ENCODE data around the gene EXOC5. TPM values are rescaled to one million over a fixed set of nuclear protein-coding genes. Genes with fewer than 3 reads are reported as not detected.
A peak's percentile ranks its signal among the peaks of the same experiment; 100 is the strongest.

Gene EXOC5
- total RNA-seq, 1 donor from 2014 or later: 252 TPM

- Mint-ChIP-seq H3K9me3 (no peaks in the 10 kb centered on the region), H3K4me3 (no peak overlapping the region), H3K27me3 (ENCODE audit: insufficient read depth, low read depth) (peaks cover 5% of the 10 kb centered on the region), H3K36me3 (no peaks in the 10 kb centered on the region), H3K27ac (no peak overlapping the region), H3K4me1 (peaks cover 11% of the 10 kb centered on the region)
- H3K4me3 ChIP-seq: no peak overlapping the region
- TF ChIP-seq EZH2 (IDR thresholded peaks at IDR 0.05) (no peak), EZH2phosphoT487 (IDR thresholded peaks at IDR 0.05) (no peak), CTCF (IDR thresholded peaks at IDR 0.05) (no peak)
- H3K27me3 ChIP-seq: no peaks in the 10 kb centered on the region
- no peaks in the 10 kb centered on the region for H3K9me3 ChIP-seq (ENCODE audit: low read depth)
- no peaks in the 10 kb centered on the region for H3F3A ChIP-seq (ENCODE audit: low read depth)
- H3K27ac ChIP-seq: no peak overlapping the region
- peaks cover 9% of the 10 kb centered on the region for H3K4me1 ChIP-seq
- no peak overlapping the region for H3K9ac ChIP-seq
- H3K79me2 ChIP-seq (ENCODE audit: low read depth): no peaks in the 10 kb centered on the region
- no peak for DNase-seq (ENCODE audit: low spot score)
- H2AFZ ChIP-seq (replicated peaks): no peak overlapping the region
- H4K20me1 ChIP-seq (ENCODE audit: low read depth): no peaks in the 10 kb centered on the region
- no peaks in the 10 kb centered on the region for H3K36me3 ChIP-seq
- H3K4me2 ChIP-seq: no peak overlapping the region
These were observed 96.8 kb downstream of the EXOC5 start for GRCh38 chr14:57171903-57172302.

GRCh38 chr14:57171363-57171762 lies 97.3 kb downstream of the EXOC5 start:
- H3K36me3 ChIP-seq: no peaks in the 10 kb centered on the region
- Mint-ChIP-seq H3K4me1 (peaks cover 11% of the 10 kb centered on the region), H3K4me3 (no peak overlapping the region), H3K9me3 (no peaks in the 10 kb centered on the region), H3K27ac (no peak overlapping the region), H3K36me3 (no peaks in the 10 kb centered on the region), H3K27me3 (ENCODE audit: insufficient read depth, low read depth) (peaks cover 5% of the 10 kb centered on the region)
- peaks cover 9% of the 10 kb centered on the region for H3K4me1 ChIP-seq
- H3K4me2 ChIP-seq: no peak overlapping the region
- no peaks in the 10 kb centered on the region for H3K79me2 ChIP-seq (ENCODE audit: low read depth)
- no peaks in the 10 kb centered on the region for H3K9me3 ChIP-seq (ENCODE audit: low read depth)
- TF ChIP-seq EZH2 (IDR thresholded peaks at IDR 0.05) (no peak), EZH2phosphoT487 (IDR thresholded peaks at IDR 0.05) (no peak), CTCF (IDR thresholded peaks at IDR 0.05) (no peak)
- H2AFZ ChIP-seq (replicated peaks): no peak overlapping the region
- H3K4me3 ChIP-seq: no peak overlapping the region
- DNase-seq (ENCODE audit: low spot score): no peak
- H3K9ac ChIP-seq: no peak overlapping the region
- H3K27ac ChIP-seq: no peak overlapping the region
- H4K20me1 ChIP-seq (ENCODE audit: low read depth): no peaks in the 10 kb centered on the region
- H3K27me3 ChIP-seq: no peaks in the 10 kb centered on the region
- H3F3A ChIP-seq (ENCODE audit: low read depth): no peaks in the 10 kb centered on the region

GRCh38 chr14:57169901-57170300 lies 98.8 kb downstream of the EXOC5 start:
- no peaks in the 10 kb centered on the region for H3K9me3 ChIP-seq (ENCODE audit: low read depth)
- H3K4me3 ChIP-seq: no peak overlapping the region
- H3K27ac ChIP-seq: no peak overlapping the region
- no peaks in the 10 kb centered on the region for H3K79me2 ChIP-seq (ENCODE audit: low read depth)
- Mint-ChIP-seq H3K36me3 (no peaks in the 10 kb centered on the region), H3K27ac (peak overlapping the region; percentile 30), H3K4me3 (no peak overlapping the region), H3K27me3 (ENCODE audit: insufficient read depth, low read depth) (peaks cover 5% of the 10 kb centered on the region), H3K4me1 (peaks cover 11% of the 10 kb centered on the region), H3K9me3 (no peaks in the 10 kb centered on the region)
- peaks cover 9% of the 10 kb centered on the region for H3K4me1 ChIP-seq
- H3K27me3 ChIP-seq: no peaks in the 10 kb centered on the region
- no peak overlapping the region for H3K9ac ChIP-seq
- no peaks in the 10 kb centered on the region for H4K20me1 ChIP-seq (ENCODE audit: low read depth)
- H3F3A ChIP-seq (ENCODE audit: low read depth): no peaks in the 10 kb centered on the region
- H3K36me3 ChIP-seq: no peaks in the 10 kb centered on the region
- no peak for TF ChIP-seq CTCF (IDR thresholded peaks at IDR 0.05)
- TF ChIP-seq EZH2phosphoT487 (IDR thresholded peaks at IDR 0.05): peak; percentile 63
- TF ChIP-seq EZH2 (IDR thresholded peaks at IDR 0.05): no peak
- H2AFZ ChIP-seq (replicated peaks): no peak overlapping the region
- DNase-seq (ENCODE audit: low spot score): peak; percentile 37
- peak overlapping the region; percentile 18 for H3K4me2 ChIP-seq

Data from neural progenitor cell (in vitro differentiated cells).